ENCODE data around the gene PI4KA.
"Not testable (repeated sequence)": the region's sequence is repeated elsewhere in the genome, so short reads cannot be mapped to it uniquely, and the experiment has no call there.

The PI4KA gene

DNA sequence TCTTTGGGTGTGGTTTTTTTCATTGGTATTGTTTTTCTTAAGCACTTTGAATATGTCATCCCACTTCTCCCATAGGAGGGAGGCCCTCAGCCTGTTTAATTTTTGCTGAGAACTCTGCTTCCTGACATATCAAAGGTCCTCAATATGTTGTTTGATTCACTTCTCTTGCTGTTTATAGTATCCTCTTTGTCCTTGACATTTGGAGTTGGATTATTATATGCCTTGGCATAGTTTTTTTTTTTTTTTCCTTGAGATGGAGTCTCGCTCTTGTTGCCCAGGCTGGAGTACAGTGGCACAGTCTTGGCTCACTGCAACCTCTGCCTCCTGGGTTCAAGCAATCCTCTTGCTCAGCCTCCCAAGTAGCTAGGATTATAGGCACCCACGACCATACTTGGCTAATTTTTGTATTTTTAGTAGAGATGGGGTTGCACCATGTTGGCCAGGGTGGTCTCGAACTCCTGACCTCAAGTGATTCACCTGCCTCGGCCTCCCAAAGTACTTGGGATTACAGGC lies 196.0 kb downstream of the PI4KA start:
- not testable (repeated sequence) for H3K27me3 ChIP-seq (ENCODE audit: insufficient read depth, poor library complexity, severe bottlenecking); DNase-seq (ENCODE audit: low read depth in 1 of 2, low spot score in 1 of 2); H3K4me3 ChIP-seq (replicated peaks; ENCODE audit: insufficient read depth, low read length); H3K27ac ChIP-seq (replicated peaks)

DNA sequence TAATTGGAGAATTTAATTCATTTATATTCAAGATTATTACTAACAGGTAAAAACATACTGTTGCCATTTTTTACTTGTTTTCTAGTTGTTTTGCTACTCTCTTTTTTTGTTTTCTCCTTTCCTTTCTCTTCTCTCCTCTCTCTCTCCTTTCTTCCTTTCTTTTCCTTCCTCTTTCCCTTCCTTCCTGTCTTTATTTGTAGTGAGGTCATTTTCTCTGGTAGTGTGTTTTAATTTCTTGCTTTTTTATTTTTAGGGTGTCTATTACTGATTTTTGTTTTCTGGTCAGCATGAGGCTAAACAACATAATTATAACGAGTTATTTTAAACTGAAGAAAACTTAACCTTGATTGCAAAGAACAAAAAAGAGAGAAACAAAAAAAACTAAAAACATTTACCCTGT lies 197.1 kb downstream of the PI4KA start:
- no peak for DNase-seq (ENCODE audit: low read depth in 1 of 2, low spot score in 1 of 2)
- no peak overlapping the region for H3K27ac ChIP-seq (replicated peaks)
- peaks cover 6% of the 10 kb centered on the region for H3K27me3 ChIP-seq (ENCODE audit: insufficient read depth, poor library complexity, severe bottlenecking)
- TF ChIP-seq POLR2AphosphoS5 (IDR thresholded peaks at IDR 0.05; ENCODE audit: low read depth) (no peak), SPI1 (IDR thresholded peaks at IDR 0.05; ENCODE audit: borderline replicate concordance, low read depth) (no peak), GABPA (IDR thresholded peaks at IDR 0.05; ENCODE audit: low read depth) (no peak)
- TF ChIP-seq, protein P1, sequence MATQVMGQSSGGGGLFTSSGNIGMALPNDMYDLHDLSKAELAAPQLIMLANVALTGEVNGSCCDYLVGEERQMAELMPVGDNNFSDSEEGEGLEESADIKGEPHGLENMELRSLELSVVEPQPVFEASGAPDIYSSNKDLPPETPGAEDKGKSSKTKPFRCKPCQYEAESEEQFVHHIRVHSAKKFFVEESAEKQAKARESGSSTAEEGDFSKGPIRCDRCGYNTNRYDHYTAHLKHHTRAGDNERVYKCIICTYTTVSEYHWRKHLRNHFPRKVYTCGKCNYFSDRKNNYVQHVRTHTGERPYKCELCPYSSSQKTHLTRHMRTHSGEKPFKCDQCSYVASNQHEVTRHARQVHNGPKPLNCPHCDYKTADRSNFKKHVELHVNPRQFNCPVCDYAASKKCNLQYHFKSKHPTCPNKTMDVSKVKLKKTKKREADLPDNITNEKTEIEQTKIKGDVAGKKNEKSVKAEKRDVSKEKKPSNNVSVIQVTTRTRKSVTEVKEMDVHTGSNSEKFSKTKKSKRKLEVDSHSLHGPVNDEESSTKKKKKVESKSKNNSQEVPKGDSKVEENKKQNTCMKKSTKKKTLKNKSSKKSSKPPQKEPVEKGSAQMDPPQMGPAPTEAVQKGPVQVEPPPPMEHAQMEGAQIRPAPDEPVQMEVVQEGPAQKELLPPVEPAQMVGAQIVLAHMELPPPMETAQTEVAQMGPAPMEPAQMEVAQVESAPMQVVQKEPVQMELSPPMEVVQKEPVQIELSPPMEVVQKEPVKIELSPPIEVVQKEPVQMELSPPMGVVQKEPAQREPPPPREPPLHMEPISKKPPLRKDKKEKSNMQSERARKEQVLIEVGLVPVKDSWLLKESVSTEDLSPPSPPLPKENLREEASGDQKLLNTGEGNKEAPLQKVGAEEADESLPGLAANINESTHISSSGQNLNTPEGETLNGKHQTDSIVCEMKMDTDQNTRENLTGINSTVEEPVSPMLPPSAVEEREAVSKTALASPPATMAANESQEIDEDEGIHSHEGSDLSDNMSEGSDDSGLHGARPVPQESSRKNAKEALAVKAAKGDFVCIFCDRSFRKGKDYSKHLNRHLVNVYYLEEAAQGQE (IDR thresholded peaks at IDR 0.05; ENCODE audit: insufficient replicate concordance, low read depth) = no peak
- TF ChIP-seq, protein P2, sequence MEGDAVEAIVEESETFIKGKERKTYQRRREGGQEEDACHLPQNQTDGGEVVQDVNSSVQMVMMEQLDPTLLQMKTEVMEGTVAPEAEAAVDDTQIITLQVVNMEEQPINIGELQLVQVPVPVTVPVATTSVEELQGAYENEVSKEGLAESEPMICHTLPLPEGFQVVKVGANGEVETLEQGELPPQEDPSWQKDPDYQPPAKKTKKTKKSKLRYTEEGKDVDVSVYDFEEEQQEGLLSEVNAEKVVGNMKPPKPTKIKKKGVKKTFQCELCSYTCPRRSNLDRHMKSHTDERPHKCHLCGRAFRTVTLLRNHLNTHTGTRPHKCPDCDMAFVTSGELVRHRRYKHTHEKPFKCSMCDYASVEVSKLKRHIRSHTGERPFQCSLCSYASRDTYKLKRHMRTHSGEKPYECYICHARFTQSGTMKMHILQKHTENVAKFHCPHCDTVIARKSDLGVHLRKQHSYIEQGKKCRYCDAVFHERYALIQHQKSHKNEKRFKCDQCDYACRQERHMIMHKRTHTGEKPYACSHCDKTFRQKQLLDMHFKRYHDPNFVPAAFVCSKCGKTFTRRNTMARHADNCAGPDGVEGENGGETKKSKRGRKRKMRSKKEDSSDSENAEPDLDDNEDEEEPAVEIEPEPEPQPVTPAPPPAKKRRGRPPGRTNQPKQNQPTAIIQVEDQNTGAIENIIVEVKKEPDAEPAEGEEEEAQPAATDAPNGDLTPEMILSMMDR (IDR thresholded peaks at IDR 0.05; ENCODE audit: insufficient read depth, low read length) = no peak
- H3K4me3 ChIP-seq (replicated peaks; ENCODE audit: insufficient read depth, low read length) = no peak overlapping the region

DNA sequence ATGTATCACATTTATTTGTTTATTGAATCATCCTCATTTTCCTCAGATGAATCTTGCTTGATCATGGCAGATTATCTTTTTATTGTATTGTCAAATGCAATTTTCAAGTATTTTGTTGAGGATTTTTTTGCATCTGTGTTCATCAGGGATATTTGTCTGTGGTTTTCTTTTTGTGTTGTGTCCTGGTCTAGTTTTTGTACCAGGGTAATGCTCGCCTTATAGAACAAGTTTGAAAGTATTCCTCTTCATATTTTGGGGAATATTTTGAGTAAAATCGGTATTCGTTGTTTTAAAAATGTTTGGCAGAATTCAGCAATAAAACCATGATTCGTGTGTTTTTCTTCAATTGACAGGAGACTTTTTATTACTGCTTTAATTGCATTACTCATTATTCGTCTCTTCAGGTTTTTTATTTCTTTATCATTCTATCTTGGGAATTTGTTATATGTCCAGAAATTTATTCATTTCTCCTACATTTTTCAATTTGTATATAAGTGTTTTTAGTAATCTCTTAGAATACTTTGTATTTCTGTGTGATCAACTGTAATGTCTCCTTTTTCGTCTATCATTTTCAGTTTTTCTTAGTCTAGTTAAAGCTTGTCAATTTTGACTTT lies 198.1 kb downstream of the PI4KA start:
- no peak for DNase-seq (ENCODE audit: low read depth in 1 of 2, low spot score in 1 of 2)
- TF ChIP-seq SPI1 (IDR thresholded peaks at IDR 0.05; ENCODE audit: borderline replicate concordance, low read depth) (no peak), GABPA (IDR thresholded peaks at IDR 0.05; ENCODE audit: low read depth) (no peak), POLR2AphosphoS5 (IDR thresholded peaks at IDR 0.05; ENCODE audit: low read depth) (no peak)
- TF ChIP-seq, protein P2 (IDR thresholded peaks at IDR 0.05; ENCODE audit: insufficient read depth, low read length) = no peak
- TF ChIP-seq, protein P1 (IDR thresholded peaks at IDR 0.05; ENCODE audit: insufficient replicate concordance, low read depth) = no peak
- Histone ChIP-seq H3K27ac (replicated peaks) (no peak overlapping the region), H3K4me3 (replicated peaks; ENCODE audit: insufficient read depth, low read length) (no peak overlapping the region), H3K27me3 (ENCODE audit: insufficient read depth, poor library complexity, severe bottlenecking) (peaks cover 6% of the 10 kb centered on the region)

DNA sequence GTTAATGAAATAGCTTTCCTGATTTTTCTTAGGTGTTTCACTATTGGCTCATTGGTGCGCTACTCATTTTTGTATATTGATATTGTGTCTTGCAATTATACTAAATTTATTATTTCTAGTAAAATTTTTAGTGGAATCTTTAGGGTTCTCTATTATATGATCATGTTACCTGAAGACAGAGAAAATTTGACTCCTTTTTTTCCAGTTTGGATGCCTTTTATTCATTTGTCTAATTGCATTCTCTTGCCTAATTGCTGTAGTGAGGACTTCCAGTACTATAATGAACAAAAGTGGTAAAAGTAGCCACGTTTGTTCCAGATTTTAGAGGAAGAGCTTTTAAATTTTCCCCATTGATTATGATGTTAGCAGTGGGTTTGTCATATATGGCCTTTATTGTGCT lies 198.7 kb downstream of the PI4KA start:
- TF ChIP-seq, protein P2 (IDR thresholded peaks at IDR 0.05; ENCODE audit: insufficient read depth, low read length) = no peak
- TF ChIP-seq SPI1 (IDR thresholded peaks at IDR 0.05; ENCODE audit: borderline replicate concordance, low read depth) (no peak), POLR2AphosphoS5 (IDR thresholded peaks at IDR 0.05; ENCODE audit: low read depth) (no peak), GABPA (IDR thresholded peaks at IDR 0.05; ENCODE audit: low read depth) (no peak)
- TF ChIP-seq, protein P1 (IDR thresholded peaks at IDR 0.05; ENCODE audit: insufficient replicate concordance, low read depth) = no peak
- Histone ChIP-seq H3K27me3 (ENCODE audit: insufficient read depth, poor library complexity, severe bottlenecking) (peaks cover 6% of the 10 kb centered on the region), H3K27ac (replicated peaks) (no peak overlapping the region), H3K4me3 (replicated peaks; ENCODE audit: insufficient read depth, low read length) (no peak overlapping the region)
- DNase-seq (ENCODE audit: low read depth in 1 of 2, low spot score in 1 of 2) = no peak

All from HL-60 (cell line).